ENCODE measurements around the gene GASK1A.
"Not testable (repeated sequence)": the region's sequence is repeated elsewhere in the genome, so short reads cannot be mapped to it uniquely, and the experiment has no call there.

Gene GASK1A

DNA sequence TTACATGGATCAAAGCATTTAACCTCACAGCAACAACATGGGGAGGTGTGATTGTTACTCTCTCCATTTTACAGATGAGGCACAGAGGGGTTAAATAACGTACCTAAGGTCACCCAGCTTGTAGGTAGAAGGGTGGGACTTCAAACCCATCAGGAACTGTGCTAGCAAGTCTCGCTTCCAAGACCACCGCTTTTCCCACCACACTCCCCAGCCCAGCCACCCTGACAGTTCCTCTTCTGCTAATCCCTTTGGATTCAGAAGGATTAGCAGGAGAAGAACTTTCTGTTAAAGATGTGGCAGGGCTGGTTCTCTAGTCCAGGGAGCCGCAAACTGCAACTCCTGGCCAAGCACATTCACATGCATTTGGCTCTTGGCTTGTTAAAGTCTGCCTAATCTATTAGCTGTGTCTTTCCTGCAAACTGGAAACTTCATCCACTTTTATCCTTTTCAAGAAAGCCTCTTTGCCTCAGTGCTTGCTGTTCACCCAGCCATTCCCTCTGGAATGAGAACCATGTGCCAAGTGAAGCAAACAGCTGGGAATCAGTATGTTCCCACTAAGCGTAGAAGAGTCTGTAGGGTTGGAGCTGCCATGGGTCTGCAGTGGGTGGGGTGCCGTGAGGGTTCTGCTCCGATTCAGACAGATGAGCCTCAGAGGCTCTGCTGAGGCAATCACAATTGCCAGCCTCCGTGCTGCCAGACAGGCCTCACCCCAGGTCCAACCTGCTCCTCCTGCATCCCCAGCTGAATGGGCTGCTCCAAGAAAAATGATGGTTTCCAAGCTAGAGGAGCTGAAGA is 82.2 kb downstream of the GASK1A start:
- no peak for DNase-seq (ENCODE audit: low read depth in 2 of 2, low spot score in 1 of 2)

DNA sequence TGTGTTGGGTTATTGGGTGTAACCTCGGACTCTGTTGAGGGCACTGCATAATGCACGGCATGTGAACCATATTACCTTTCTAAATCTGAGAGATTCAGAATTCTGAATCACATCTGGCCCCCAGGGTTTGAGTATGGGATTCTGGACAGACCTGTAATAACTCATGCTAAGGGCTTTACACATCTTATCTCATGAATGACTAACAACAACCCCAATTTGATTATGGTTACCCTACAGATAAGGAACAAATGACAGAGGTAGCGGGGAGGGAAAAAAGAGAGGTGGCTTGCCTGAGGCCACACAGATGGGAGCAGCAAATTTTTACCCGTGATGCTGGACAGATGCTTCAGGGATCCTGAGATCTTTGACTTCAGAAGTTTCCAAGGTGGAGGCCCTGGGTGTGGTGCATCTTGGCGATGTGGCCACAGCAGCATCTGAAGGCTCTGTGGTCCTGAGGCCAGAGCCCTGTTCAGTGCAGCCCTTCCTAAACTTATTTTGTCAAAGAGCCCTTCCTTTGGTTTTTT is 83.0 kb downstream of the GASK1A start:
- DNase-seq (ENCODE audit: low read depth in 2 of 2, low spot score in 1 of 2), result no peak

DNA sequence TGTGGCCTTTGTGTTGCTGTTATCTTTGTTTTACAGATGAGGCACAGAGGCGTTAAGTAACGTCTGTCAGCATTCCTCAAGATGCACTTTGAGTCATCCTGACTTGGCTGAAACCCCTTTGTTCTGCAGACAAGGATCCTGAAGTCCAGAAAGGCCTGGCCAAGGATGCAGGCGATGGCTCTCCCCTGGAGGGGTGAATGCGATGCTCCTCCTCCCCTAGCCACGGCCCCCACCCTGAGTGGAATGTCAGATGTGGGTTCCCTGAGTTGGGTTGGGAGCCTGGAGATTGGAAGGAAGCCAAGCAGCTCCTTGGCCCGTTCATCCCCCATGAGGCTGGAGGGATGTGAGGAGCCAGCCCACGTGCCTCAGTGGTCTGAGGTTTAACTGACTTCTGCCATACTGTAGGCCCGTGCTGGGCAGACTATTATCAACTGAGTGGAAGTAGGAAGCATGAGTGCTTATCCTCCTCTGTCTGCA is 83.5 kb downstream of the GASK1A start:
- DNase-seq (ENCODE audit: low read depth in 2 of 2, low spot score in 1 of 2), result no peak

DNA sequence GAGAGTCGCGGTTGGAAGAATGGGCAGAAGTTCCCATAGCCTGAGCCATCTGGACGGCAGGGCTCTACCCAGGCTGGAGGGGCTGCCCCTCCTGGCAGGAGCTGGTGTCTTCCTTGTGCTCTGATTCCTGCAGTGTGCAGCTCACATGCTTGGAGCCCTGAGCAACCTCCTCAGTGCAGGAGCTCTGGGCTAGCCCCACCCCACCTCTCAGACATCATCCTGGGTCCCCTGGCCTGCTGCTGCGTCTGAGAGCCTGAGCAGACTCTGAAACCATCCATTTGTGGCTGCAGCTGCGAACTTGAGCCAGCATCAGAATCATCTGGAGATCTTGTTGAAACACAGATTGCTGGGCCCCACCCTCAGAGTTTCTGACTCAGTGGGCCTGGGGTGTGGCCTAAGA is 84.0 kb downstream of the GASK1A start:
- no peak for DNase-seq (ENCODE audit: low read depth in 2 of 2, low spot score in 1 of 2)

DNA sequence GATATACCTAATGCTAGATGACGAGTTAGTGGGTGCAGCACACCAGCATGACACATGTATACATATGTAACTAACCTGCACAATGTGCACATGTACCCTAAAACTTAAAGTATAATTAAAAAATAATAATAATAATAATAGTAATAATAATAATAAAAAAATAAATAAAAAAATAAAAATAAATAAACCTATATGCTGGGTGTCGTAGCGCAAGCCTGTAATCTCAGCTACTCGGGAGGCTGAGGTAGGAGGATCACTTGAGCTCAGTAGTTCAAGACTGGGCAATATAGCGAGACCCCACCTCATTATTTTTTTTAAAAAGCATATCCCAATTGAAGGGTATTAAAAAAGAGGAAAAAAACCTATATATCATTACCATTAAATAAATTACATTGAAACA is 91.6 kb downstream of the GASK1A start:
- not testable (repeated sequence) for DNase-seq (ENCODE audit: low read depth in 2 of 2, low spot score in 1 of 2)

DNA sequence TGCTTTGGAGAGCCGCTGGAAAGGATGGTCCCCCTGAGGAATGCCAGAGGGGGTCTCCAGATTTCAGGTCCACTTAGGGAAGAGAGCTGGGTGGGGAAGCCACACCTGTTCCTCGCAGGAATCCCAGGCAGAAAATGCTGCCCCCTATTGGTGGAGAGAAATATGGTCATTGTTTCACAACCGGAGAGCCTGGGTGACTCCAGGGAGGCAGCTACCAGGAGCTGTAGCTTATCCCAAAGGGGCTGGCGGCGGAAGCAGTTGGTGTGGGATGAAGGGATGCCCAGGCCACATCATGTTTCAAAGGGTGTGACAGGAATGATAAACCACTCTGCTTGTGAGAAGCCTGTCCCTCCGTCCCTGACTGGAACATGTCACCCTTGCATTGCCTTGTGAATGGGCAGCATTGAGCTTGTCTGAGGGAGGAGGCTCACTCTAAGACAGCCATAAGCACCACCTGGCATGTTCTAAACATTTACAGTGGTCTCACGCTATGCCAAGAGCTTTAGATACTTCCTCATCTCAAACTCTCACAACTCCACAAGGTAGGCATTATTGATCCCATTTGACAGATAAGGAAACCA is 92.3 kb downstream of the GASK1A start:
- DNase-seq (ENCODE audit: low read depth in 2 of 2, low spot score in 1 of 2), result no peak

DNA sequence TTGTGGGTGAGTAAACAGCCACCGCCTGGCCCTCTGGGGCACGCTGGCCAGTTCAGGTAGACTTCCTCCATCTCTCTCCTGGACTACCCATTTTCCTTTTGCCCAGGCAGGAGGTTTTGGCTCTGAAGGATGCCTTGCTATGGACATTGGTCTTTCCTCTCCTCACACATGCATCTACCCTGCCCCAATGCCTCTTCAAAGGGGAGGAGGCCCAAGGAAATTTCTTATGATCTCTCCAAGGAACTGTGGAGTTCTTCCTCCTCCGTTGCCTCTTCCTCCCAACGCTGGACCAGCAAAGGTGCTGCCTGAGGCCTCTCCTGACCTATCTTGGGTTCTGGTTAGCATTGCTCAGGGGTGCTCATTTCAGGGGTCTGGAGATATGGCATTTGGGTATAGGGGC is 93.2 kb downstream of the GASK1A start:
- DNase-seq (ENCODE audit: low read depth in 2 of 2, low spot score in 1 of 2), result no peak

DNA sequence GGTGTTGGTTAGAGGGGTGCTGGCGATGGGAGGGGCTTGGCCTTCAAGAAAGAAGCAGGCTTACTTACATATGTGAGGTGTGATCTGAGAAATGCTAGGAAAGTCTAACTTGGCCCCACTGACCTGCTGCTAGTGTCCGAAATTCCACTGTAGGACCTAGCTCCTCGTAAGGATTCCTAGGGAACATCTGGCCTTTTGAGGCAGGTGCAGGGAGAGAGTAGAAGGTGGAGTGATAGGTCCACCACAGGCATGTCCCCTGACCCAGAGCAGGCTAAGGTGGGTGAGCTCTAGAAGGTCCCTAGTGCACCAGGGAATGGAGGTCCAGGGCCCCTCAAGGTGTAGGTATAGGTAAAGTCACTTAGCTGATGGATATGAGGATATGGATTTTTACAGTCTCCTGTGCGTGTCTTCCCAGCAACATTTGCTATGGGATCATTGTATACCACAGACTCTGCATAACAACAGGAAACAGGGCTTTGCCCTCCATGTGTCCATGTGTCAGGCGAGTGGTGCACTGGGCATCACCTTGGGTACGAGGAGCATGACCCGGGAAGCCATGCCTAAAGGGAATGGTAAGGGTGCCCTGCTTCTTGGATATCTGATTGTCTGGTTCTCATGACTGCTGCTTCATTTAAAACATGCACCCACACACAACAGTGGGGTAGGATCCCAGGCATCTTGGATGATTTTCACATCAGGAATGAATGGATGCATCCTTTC is 94.2 kb downstream of the GASK1A start:
- DNase-seq (ENCODE audit: low read depth in 2 of 2, low spot score in 1 of 2), result no peak

DNA sequence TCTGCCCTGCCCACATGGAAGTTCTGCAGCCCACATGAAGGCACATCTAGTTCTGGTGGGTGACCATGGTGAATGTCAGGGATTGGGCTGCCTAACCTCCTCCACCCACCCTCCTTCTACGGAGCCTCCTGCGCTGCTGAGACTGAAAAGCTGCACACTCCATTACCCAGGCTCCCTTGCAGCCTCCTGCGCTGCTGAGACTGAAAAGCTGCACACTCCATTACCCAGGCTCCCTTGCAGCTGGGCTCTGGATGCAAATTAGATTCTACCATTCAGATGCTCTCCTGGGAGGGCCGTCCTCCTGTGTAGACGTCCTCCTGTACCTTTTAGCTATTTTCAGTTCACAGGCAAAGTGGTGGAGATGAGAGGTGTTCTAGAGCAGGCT is 94.7 kb downstream of the GASK1A start:
- no peak for DNase-seq (ENCODE audit: low read depth in 2 of 2, low spot score in 1 of 2)

DNA sequence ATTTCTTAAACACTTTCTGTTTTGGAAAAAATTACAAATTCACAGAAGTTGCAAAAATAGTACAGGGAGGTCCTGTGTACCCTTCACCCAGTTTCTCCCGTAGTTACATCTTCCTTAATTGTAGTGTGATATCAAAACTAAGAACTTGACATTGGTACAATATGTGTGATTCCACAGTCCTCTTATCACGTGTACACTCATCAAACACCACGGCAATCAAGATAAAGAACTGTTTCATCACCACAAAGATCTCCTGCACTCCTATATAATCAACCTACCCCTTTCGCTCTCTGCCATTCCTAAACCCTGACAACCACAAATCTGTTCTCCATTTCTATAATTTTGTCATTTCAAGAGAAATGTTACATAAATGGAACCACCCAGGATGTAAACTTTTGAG is 95.4 kb downstream of the GASK1A start:
- no peak for DNase-seq (ENCODE audit: low read depth in 2 of 2, low spot score in 1 of 2)

DNA sequence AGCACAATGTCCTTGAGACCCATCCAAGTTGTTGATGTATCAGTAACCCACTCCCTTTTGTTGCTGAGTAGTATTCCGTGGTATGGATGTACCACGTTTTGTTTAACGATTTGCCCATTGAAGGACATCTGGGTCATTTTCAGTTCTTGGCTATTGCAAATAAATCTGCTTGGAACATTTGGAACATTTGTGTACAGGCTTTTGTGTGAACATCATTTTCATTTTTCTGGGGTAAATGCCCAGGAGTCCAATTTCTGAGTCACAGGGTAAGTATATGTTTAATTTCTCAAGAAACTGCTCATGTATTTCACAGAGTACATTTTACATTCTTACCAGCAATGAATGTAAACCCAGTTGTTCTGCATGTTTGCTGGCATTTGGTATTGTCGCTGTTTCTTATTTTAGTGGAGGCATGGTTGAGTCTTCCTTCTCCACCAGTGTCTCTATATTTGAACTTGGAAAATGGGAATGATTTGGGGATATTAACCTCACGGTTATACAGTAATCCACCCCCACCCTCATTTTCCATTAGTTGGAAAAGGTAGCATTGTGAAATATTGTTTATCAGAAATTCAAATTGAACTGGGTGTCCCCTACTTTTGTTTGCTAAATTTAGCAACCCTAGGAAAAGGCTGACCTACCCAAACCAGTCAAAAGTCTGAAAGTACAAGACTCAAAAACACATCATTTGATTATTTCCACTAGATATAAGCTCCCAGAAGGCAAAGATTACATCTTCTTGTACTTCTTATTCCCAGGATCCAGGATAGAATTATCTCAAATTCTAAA is 96.0 kb downstream of the GASK1A start:
- no peak for DNase-seq (ENCODE audit: low read depth in 2 of 2, low spot score in 1 of 2)

DNA sequence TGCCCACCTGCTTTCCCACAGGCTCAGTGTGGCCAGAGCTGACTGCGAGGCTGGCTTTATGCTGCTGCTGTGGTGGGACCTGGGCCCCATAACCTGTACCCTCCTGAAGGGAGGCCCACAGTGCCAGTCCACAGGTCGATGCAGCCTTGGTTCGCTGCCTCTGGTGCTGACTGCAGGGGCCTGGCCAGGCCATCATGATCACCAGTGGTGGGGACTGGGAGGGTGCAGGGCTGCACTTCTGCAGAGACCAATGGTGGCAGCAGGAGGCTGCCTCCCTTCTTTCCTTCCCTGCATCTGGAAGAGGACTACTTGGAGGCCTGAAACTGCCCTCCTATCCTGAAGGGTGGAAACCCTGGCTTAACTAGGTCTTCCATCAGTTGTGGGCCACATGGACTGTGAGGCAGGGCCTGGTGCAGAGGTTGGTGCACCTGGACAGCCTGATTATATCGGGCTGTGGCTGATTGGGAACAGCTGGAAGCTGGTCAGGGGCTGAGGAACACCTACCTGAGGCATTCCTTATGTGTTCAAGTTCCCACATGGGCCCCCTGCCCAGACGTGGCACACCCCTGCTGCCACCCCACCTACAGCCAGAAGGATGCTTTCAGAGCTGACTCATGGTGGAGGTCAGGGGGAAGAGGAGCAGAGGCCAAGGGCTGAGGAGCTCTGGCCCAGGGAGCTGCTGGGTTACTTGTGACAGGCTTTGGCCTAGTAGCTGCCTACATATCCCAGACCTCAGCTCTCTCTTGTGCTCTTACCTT is 97.0 kb downstream of the GASK1A start:
- DNase-seq (ENCODE audit: low read depth in 2 of 2, low spot score in 1 of 2), result no peak

DNA sequence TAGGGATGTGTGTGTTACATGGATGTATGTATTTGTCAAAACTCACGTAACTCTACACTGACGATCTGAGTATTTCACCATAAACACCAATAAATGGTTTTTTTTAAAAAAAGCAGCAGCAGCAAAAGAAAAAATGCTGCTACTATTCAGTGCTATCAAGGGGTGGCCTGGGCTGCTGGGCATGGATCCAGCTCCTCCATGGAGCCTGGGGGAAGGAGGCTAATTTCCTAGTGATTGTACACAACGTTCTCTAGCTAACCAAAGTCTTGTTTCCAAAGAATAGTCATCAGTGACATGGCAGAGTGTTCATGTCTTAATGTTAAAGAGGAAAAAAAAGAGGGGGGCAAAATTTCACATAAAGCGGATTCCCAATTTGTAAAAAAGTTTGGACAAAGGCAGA is 97.7 kb downstream of the GASK1A start:
- no peak for DNase-seq (ENCODE audit: low read depth in 2 of 2, low spot score in 1 of 2)

DNA sequence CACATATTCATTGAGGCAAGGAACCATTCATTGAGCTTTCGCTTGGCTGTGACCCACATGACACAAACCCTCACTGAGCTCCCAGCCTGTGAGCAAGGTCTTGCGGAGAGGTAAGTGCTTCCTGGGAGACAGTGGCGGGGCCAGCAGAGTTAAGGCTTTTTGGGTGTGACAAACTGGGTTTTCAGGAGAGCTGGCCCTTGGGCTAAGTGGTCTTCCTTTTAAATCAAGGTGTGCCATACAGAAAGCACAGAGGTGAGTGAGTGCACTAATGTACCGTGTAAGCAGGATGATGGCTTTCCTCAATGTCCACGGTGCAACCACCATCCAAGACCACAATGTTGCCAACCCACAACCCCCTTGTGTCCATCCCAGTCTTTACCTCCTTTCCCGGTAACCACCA is 98.2 kb downstream of the GASK1A start:
- DNase-seq (ENCODE audit: low read depth in 2 of 2, low spot score in 1 of 2), result no peak

DNA sequence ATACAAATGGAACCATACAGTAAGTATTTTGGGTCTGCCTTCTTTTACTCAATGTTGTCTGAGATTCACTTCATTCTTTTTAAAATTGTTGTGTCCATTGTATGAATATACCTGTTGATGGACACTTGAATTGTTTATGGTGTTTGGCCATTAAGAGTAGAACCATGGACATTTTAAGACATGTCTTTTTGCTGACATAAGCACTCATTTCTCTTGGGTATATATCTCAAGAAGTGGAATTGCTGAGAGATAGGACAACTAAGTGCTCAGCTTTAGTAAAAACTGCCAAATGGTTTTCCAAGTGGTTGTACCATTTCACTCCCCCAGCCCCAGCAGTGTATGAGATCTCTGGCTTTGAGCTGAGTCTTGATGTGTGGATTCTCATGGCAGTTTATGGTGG is 98.6 kb downstream of the GASK1A start:
- DNase-seq (ENCODE audit: low read depth in 2 of 2, low spot score in 1 of 2), result no peak

DNA sequence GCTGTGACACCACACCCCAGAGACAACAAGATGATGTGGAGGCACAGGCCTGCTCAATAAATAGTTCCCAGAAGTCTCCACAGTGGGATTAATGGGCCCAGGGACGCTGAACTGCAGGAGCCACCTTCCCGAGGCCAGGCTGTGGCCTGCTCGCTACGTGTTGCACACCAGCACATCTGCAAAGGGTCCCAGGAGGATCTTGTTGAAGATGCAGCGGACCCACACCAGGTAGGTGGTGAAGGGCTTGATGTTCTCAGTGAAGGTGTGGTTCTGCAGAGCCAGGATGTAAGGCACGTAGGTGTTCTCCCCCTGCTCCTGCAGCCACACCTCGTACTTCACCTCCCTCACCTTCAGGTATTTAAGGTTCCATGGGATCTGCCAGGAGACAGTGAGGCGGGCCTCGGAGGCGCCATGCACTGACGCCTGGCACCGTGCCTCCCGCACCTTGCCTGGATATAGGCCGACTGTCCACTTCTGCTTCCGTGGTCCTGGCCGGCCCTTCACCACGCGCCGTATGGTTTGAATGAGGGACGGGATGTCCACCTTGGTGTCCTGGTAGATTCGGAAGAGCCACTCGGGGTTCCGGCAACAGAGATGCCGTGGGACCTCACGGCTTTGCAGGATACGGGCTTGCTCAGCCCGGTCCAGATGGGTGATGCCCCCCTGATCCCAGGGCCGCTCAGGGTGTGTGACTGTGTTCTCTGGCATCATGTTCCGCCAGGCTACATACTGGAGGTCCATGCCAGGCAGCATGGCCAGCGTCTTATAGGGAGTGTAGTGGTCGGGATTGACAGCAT is 100.6 kb downstream of the GASK1A start:
- no peak for DNase-seq (ENCODE audit: low read depth in 2 of 2, low spot score in 1 of 2)

DNA sequence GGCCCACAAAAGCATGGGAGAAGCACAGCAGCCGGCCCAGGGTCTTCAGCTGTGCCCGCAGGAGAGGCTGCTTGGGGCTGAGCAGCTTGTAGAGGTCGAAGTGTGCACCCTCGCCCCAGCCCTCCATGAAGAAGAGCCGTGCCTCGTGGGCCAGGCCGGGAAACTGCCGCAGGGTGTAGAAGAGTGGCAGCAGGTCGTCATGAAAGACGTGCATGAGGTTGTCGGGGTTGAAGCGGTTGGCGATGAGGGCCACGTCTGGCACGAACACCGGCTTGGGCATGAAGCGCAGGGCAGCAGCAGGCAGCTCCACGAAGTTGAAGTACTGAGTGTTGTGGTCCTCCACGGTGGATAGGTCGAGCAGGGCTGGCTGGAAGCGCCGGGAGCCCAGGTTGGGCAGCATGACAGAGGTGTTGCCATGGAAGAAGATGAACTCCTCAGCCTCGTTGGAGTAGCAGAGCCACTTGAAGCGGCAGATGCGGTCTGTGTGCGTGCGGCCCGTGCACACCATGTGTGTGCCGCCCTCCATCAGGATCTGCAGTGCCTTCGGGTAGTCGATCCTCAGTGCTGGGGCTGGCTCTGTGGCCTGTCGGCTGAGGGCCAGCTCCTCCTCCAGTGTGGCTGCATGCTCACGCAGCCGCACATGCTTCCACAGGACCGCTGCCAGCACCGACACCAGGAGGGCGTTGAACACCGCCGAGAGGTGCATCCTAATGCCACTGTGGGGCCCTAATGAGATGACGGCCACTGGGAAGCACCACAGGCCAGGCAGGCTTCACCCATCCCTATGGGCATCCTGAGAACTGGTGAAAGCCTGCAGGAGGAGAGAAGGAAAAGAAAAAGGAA is 101.8 kb downstream of the GASK1A start:
- no peak for DNase-seq (ENCODE audit: low read depth in 2 of 2, low spot score in 1 of 2)

DNA sequence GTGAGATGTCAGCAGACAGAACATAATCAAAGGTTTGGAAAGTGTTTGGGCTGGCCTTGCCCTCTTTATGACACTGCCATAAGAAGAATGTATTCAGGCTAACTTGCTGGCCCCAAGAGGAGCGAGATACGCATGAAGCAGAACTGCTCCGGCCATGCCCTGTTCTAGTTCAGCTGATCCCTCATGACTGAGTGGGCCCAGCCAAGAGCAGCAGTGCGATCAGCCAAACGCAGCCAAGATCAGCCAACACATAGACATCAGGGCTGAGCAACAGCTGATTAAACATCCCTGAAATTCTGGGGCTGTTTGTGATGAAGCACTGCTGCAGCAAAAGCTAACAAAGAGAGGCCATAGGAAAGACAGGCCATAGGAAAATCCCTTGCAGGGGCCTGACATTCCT is 102.7 kb downstream of the GASK1A start:
- no peak for DNase-seq (ENCODE audit: low read depth in 2 of 2, low spot score in 1 of 2)

DNA sequence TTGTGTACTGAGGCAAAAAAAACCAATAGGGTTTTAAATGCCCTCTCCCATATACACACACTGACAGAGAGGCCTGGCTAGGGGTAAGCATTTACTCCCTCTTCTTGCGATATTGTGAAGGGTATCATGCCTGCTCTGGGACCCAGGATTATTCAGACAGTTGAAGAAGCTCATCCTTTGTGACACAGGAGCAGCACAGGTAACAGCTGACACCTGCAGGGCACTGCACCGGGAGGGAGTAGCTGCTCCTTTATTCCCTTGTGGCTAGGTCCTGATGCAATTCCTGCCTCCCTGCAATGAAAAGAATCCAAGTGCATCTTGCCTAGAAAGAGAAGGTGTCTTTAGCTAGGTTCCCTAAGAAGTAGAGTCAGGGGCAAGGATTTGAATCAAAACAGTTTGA is 103.3 kb downstream of the GASK1A start:
- DNase-seq (ENCODE audit: low read depth in 2 of 2, low spot score in 1 of 2), result no peak
